Measurements from ENCODE around the gene CHCHD6.

The CHCHD6 gene

GRCh38 chr3:126959921-126960603 is 256.0 kb downstream of the CHCHD6 start:
- no peak for TF ChIP-seq CTCF (IDR thresholded peaks at IDR 0.05)
- no peak for DNase-seq (ENCODE audit: low spot score)
- H3K4me3 ChIP-seq: no peak overlapping the region
- H3K27ac ChIP-seq: peak overlapping the region in 1 of 2 donors; percentile 71

- Histone ChIP-seq H3K4me3 (no peak overlapping the region), H3K27ac (peak overlapping the region in 1 of 2 donors; percentile 71)
- TF ChIP-seq CTCF (IDR thresholded peaks at IDR 0.05): no peak
- DNase-seq (ENCODE audit: low spot score): no peak
These were observed 256.6 kb downstream of the CHCHD6 start for GRCh38 chr3:126960604-126960995.

- no peak for TF ChIP-seq CTCF (IDR thresholded peaks at IDR 0.05)
- DNase-seq (ENCODE audit: low spot score): peak; percentile 85
- peak overlapping the region in 1 of 2 donors; percentile 71 for H3K27ac ChIP-seq
- no peak overlapping the region for H3K4me3 ChIP-seq
These were observed 257.3 kb downstream of the CHCHD6 start for GRCh38 chr3:126961191-126961790.

- Histone ChIP-seq H3K27ac (peak overlapping the region in 1 of 2 donors; percentile 71), H3K4me3 (no peak overlapping the region)
- DNase-seq (ENCODE audit: low spot score): no peak
- TF ChIP-seq CTCF (IDR thresholded peaks at IDR 0.05): no peak
These were observed 257.9 kb downstream of the CHCHD6 start for GRCh38 chr3:126961791-126962461.

GRCh38 chr3:126962756-126963155 is 258.7 kb downstream of the CHCHD6 start:
- H3K27ac ChIP-seq: no peak overlapping the region
- TF ChIP-seq CTCF (IDR thresholded peaks at IDR 0.05): no peak
- no peak for DNase-seq (ENCODE audit: low spot score)
- H3K4me3 ChIP-seq: no peak overlapping the region

GRCh38 chr3:126963261-126964190 is 259.5 kb downstream of the CHCHD6 start:
- DNase-seq (ENCODE audit: low spot score): no peak
- no peak for TF ChIP-seq CTCF (IDR thresholded peaks at IDR 0.05)
- Histone ChIP-seq H3K27ac (no peak overlapping the region), H3K4me3 (no peak overlapping the region)

Data from coronary artery (tissue), 2 donors.